Measurements from ENCODE around the gene PYROXD2.

The PYROXD2 gene

DNA sequence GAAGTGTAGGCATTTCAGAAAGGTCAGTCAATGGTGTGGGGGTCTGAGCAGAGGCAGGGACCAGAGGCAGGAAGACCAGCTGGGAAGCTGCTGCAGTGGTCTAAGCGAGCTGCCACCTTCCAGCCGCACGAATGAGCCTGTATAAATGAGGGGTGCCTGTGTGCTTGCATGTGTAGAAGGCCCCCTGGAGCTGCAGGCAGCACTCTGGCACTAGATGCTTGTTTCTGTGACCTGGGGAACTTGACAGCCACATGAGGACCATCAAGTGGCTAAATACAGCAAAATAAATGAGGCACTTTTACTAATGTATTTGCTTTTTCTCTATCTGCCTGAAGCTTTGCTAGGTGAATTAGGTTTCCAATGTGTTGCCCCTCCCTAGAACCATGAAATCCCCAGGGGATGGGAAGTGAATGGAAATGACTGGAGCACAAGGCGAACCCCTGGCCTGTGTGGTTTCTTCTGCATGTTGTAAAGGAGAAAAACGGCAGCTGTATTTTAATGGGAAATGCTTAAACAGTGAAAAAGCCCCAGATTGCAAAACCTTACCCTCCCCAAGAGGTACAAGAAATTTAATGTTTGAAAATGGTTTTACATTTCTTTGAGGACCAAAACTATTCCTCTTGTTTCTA, 57.7 kb downstream of the PYROXD2 start:
- Histone ChIP-seq H3K4me3 (ENCODE audit: low read length) (no peak overlapping the region), H3K4me1 (ENCODE audit: low read length) (peaks cover 5% of the 10 kb centered on the region), H3K36me3 (replicated peaks; ENCODE audit: low read depth, low read length) (no peaks in the 10 kb centered on the region), H3K27ac (ENCODE audit: low read length) (no peak overlapping the region), H3K9ac (ENCODE audit: low read length) (no peak overlapping the region), H4K20me1 (ENCODE audit: insufficient read depth, low read length) (no peaks in the 10 kb centered on the region), H3K4me2 (ENCODE audit: low read length) (no peak overlapping the region), H3K79me2 (ENCODE audit: low read length) (no peaks in the 10 kb centered on the region), H3K9me3 (ENCODE audit: insufficient read depth, low read length) (no peaks in the 10 kb centered on the region), H2AFZ (ENCODE audit: low read depth, low read length) (no peak overlapping the region), H3K27me3 (ENCODE audit: low read depth, low read length) (no peaks in the 10 kb centered on the region)
- no peak for TF ChIP-seq EZH2phosphoT487 (IDR thresholded peaks at IDR 0.05; ENCODE audit: low read depth)
- TF ChIP-seq, protein P1, sequence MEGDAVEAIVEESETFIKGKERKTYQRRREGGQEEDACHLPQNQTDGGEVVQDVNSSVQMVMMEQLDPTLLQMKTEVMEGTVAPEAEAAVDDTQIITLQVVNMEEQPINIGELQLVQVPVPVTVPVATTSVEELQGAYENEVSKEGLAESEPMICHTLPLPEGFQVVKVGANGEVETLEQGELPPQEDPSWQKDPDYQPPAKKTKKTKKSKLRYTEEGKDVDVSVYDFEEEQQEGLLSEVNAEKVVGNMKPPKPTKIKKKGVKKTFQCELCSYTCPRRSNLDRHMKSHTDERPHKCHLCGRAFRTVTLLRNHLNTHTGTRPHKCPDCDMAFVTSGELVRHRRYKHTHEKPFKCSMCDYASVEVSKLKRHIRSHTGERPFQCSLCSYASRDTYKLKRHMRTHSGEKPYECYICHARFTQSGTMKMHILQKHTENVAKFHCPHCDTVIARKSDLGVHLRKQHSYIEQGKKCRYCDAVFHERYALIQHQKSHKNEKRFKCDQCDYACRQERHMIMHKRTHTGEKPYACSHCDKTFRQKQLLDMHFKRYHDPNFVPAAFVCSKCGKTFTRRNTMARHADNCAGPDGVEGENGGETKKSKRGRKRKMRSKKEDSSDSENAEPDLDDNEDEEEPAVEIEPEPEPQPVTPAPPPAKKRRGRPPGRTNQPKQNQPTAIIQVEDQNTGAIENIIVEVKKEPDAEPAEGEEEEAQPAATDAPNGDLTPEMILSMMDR (IDR thresholded peaks at IDR 0.05; ENCODE audit: low read depth, low read length): no peak

GRCh38 chr10:98354491-98354890, 60.5 kb downstream of the PYROXD2 start:
- H3K79me2 ChIP-seq (ENCODE audit: low read length): no peaks in the 10 kb centered on the region
- H2AFZ ChIP-seq (ENCODE audit: low read depth, low read length): no peak overlapping the region
- H3K9ac ChIP-seq (ENCODE audit: low read length): no peak overlapping the region
- no peak overlapping the region for H3K4me2 ChIP-seq (ENCODE audit: low read length)
- H3K36me3 ChIP-seq (replicated peaks; ENCODE audit: low read depth, low read length): no peaks in the 10 kb centered on the region
- TF ChIP-seq, protein P1 (IDR thresholded peaks at IDR 0.05; ENCODE audit: low read depth, low read length): no peak
- TF ChIP-seq EZH2phosphoT487 (IDR thresholded peaks at IDR 0.05; ENCODE audit: low read depth): no peak
- H3K27me3 ChIP-seq (ENCODE audit: low read depth, low read length): no peaks in the 10 kb centered on the region
- no peaks in the 10 kb centered on the region for H3K9me3 ChIP-seq (ENCODE audit: insufficient read depth, low read length)
- H3K4me1 ChIP-seq (ENCODE audit: low read length): peaks cover 8% of the 10 kb centered on the region
- no peaks in the 10 kb centered on the region for H4K20me1 ChIP-seq (ENCODE audit: insufficient read depth, low read length)
- no peak overlapping the region for H3K27ac ChIP-seq (ENCODE audit: low read length)
- no peak overlapping the region for H3K4me3 ChIP-seq (ENCODE audit: low read length)

DNA sequence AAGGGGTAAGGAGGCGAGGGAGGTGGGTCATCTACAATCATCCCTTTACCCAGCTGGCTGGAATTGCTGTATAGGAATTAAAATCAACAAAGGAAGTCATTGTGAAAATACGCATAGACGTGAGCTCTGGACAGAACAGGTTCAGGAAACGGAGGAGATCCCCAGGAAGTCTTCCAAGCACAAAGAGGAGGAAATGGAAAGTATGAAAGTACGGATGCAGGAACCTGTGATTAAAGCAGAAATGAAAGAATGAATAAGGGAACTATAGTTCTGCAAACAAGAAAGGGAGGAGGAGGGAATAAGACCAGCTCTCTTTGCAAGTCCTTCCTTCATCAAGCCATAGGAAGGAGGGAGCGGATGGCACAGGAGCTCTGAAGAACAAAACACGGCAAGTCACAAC, 61.8 kb downstream of the PYROXD2 start:
- Histone ChIP-seq H3K27ac (ENCODE audit: low read length) (no peak overlapping the region), H3K36me3 (replicated peaks; ENCODE audit: low read depth, low read length) (no peaks in the 10 kb centered on the region), H2AFZ (ENCODE audit: low read depth, low read length) (no peak overlapping the region), H3K9ac (ENCODE audit: low read length) (no peak overlapping the region), H3K4me2 (ENCODE audit: low read length) (no peak overlapping the region), H3K27me3 (ENCODE audit: low read depth, low read length) (no peaks in the 10 kb centered on the region), H4K20me1 (ENCODE audit: insufficient read depth, low read length) (no peaks in the 10 kb centered on the region), H3K79me2 (ENCODE audit: low read length) (no peaks in the 10 kb centered on the region), H3K9me3 (ENCODE audit: insufficient read depth, low read length) (no peaks in the 10 kb centered on the region), H3K4me3 (ENCODE audit: low read length) (no peak overlapping the region), H3K4me1 (ENCODE audit: low read length) (peaks cover 10% of the 10 kb centered on the region)
- TF ChIP-seq, protein P1 (IDR thresholded peaks at IDR 0.05; ENCODE audit: low read depth, low read length): no peak
- no peak for TF ChIP-seq EZH2phosphoT487 (IDR thresholded peaks at IDR 0.05; ENCODE audit: low read depth)

DNA sequence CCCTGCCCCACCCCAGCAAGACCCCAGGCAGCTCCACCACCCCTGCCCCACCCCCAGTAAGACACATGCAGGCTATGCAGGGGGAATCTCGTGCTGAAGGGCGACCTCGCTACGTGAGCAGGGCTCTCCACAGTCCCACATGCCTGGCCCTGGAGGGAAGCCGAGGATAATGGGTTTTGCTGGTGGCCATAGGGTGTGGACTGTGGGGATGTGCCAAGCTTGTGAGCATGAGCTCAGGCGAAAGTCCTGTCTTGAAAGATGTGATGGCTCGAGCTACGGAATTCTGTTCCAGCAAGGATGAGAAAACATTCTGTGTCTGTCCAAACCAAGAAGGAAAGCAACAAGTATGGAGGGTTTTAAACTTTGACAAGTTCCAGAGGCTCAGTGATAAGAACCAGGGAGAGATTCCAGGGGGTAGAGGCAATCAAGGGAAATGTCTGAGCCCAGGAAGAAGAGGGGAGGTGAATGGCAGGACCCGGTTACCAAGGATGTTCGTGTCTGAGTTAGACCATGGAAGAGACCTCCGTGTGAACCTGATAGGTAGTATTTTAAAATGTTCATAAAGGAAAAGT, 63.1 kb downstream of the PYROXD2 start:
- Histone ChIP-seq H3K36me3 (replicated peaks; ENCODE audit: low read depth, low read length) (no peaks in the 10 kb centered on the region), H3K4me3 (ENCODE audit: low read length) (no peak overlapping the region), H2AFZ (ENCODE audit: low read depth, low read length) (no peak overlapping the region), H4K20me1 (ENCODE audit: insufficient read depth, low read length) (no peaks in the 10 kb centered on the region), H3K4me1 (ENCODE audit: low read length) (peaks cover 10% of the 10 kb centered on the region), H3K4me2 (ENCODE audit: low read length) (no peak overlapping the region), H3K27me3 (ENCODE audit: low read depth, low read length) (no peaks in the 10 kb centered on the region), H3K9me3 (ENCODE audit: insufficient read depth, low read length) (no peaks in the 10 kb centered on the region), H3K79me2 (ENCODE audit: low read length) (no peaks in the 10 kb centered on the region), H3K9ac (ENCODE audit: low read length) (no peak overlapping the region), H3K27ac (ENCODE audit: low read length) (no peak overlapping the region)
- TF ChIP-seq EZH2phosphoT487 (IDR thresholded peaks at IDR 0.05; ENCODE audit: low read depth): no peak
- TF ChIP-seq, protein P1 (IDR thresholded peaks at IDR 0.05; ENCODE audit: low read depth, low read length): no peak
